Right cardiac atrium (tissue), 5 donors: ENCODE data around the gene CHMP4B. TPM values are rescaled to one million over a fixed set of nuclear protein-coding genes. Genes with fewer than 3 reads are reported as not detected.

Source experiments
- ATAC-seq, 2 donors: fragments of 200-7000 bp; cut with Tn5 transposase; one replicate each; pipeline versions ENCODE4 v1.8.0 to v1.9.1; 2020; ENCODE audit warnings: moderate library complexity in 2 of 2, mild to moderate bottlenecking in 1 of 2
- DNase-seq, 3 donors: peaks; one replicate each; pipeline ENCODE4 v3.0.0-alpha.2; 2020
- H3K27ac ChIP-seq: one replicate; pipeline ENCODE4 v1.5.1; 2013; ENCODE audit warnings: mild to moderate bottlenecking, low read length, control low read depth, moderate library complexity
- H3K27me3 ChIP-seq: one replicate; pipeline ENCODE4 v1.6.1; 2013; ENCODE audit not compliant: control insufficient read depth, insufficient read depth
- H3K4me1 ChIP-seq: one replicate; pipeline ENCODE4 v1.6.1; 2013; ENCODE audit warnings: low read length; ENCODE audit not compliant: control insufficient read depth, insufficient read depth
- H3K4me3 ChIP-seq: one replicate; pipeline ENCODE4 v1.5.1; 2013; ENCODE audit warnings: low read length, control low read depth
- H3K9me3 ChIP-seq: one replicate; pipeline ENCODE4 v1.6.1; 2013; ENCODE audit warnings: low read length; ENCODE audit not compliant: control insufficient read depth
- WGBS: extraction: QIAGEN DNeasy Blood & Tissue Kit; methylation state at CpG from one replicate; pipeline ENCODE4 v1.1.7; 2013; 5-methylcytosine and 5-hydroxymethylcytosine counted together
- intact Hi-C, 4 donors: fragments of 100-400 bp; cut with DNase I; formaldehyde crosslinking; loops; one replicate each; pipeline versions ENCODE4 v1.11.0 to v1.14.0; 2022 to 2023
- polyA plus RNA-seq: library from polyadenylated mRNA; stranded (reverse); fragments of 200-250 nt; gene quantifications from one replicate; pipeline ENCODE4 v1.2.3, GENCODE V29; 2013
- total RNA-seq, 4 donors: library from RNA; stranded (reverse); fragmentation: NEBNext Ultra II Directional; extraction: Animal tissue kit (Norgen Biotek cat#: 25700); gene quantifications; one replicate each; pipeline ENCODE4 v1.2.1, GENCODE V29; 2021
- donor health status: healthy with polysubstance abuse.
- donor health status: DM: no; HTN: yes; CAD: no.
- donor health status: DM: no; HTN: no; CAD: no.
- donor health status: DM: no; HTN: yes; CAD: no; lungs with severe emphysema.
- donor health status: DM: yes; HTN: yes; CAD: no.

Gene CHMP4B
- total and polyA plus RNA-seq, 5 donors = 88.3 to 126 (median 91.9) TPM

- Histone ChIP-seq H3K27ac (no peak overlapping the region), H3K27me3 (no peaks in the 10 kb centered on the region), H3K4me1 (peaks cover 2% of the 10 kb centered on the region), H3K9me3 (no peaks in the 10 kb centered on the region), H3K4me3 (no peak overlapping the region)
- no peak for ATAC-seq
- DNase-seq = no peak
- intact Hi-C loops = no loop called here
- WGBS = 50% methylated on average over 10 of the region's 10 CpGs
These were observed 89.5 kb downstream of the CHMP4B start for GRCh38 chr20:33900521-33901131.

GRCh38 chr20:33901132-33901523, 90.0 kb downstream of the CHMP4B start:
- ATAC-seq (no peak), DNase-seq (no peak)
- no peaks in the 10 kb centered on the region for H3K9me3 ChIP-seq
- WGBS = 68% methylated on average over 4 of the region's 4 CpGs
- H3K4me1 ChIP-seq = peaks cover 2% of the 10 kb centered on the region
- no peak overlapping the region for H3K27ac ChIP-seq
- intact Hi-C loops = no loop called here
- no peak overlapping the region for H3K4me3 ChIP-seq
- no peaks in the 10 kb centered on the region for H3K27me3 ChIP-seq

- no peak overlapping the region for H3K27ac ChIP-seq
- no peak for DNase-seq
- intact Hi-C loops = no loop called here
These were observed 90.9 kb downstream of the CHMP4B start for GRCh38 chr20:33902011-33902410.

More at GRCh38 chr20:33902011-33902410, 90.9 kb downstream of the CHMP4B start:
- no peak for ATAC-seq
- H3K9me3 ChIP-seq = no peaks in the 10 kb centered on the region
- 89% methylated on average over 3 of the region's 3 CpGs for WGBS
- H3K4me1 ChIP-seq = no peaks in the 10 kb centered on the region
- no peak overlapping the region for H3K4me3 ChIP-seq
- H3K27me3 ChIP-seq = no peaks in the 10 kb centered on the region

Other genes with a start within 250 kb of the CHMP4B start
- gene C20orf144, start 149.0 kb upstream of the CHMP4B start, total RNA-seq = not detected
- 0.05 TPM for gene C20orf144, start 149.0 kb upstream of the CHMP4B start, polyA plus RNA-seq
- under 1 TPM; 0.29 to 0.71 (median 0.32) TPM for gene ACTL10, start 144.4 kb upstream of the CHMP4B start, total RNA-seq
- 0.27 TPM for gene ACTL10, start 144.4 kb upstream of the CHMP4B start, polyA plus RNA-seq
- 10 to 100 TPM; 55.4 to 61.3 (median 57.0) TPM for gene NECAB3, start 136.9 kb upstream of the CHMP4B start, total RNA-seq
- gene NECAB3, start 136.9 kb upstream of the CHMP4B start, polyA plus RNA-seq = 57.4 TPM
- 1 to 10 TPM in 2 of 4 donors, under 1 TPM in 2; 0.45 to 2.2 (median 1.0) TPM for gene E2F1, start 125.0 kb upstream of the CHMP4B start, total RNA-seq
- 0.52 TPM for gene E2F1, start 125.0 kb upstream of the CHMP4B start, polyA plus RNA-seq
- 10 to 100 TPM in 3 of 4 donors, 1 to 10 TPM in 1; 8.0 to 12.9 (median 11.2) TPM for gene PXMP4, start 91.0 kb upstream of the CHMP4B start, total RNA-seq
- 4.2 TPM for gene PXMP4, start 91.0 kb upstream of the CHMP4B start, polyA plus RNA-seq
- 1 to 10 TPM; 1.5 to 2.2 (median 1.8) TPM for gene ZNF341, start 79.4 kb upstream of the CHMP4B start, total RNA-seq
- gene ZNF341, start 79.4 kb upstream of the CHMP4B start, polyA plus RNA-seq = 2.0 TPM
- gene RALY, start 182.6 kb downstream of the CHMP4B start, total RNA-seq = 100 to 1,000 TPM in 3 of 4 donors, 10 to 100 TPM in 1; 98.6 to 136 (median 110) TPM
- 137 TPM for gene RALY, start 182.6 kb downstream of the CHMP4B start, polyA plus RNA-seq